SKM-1 (cell line): ENCODE measurements around the gene EMP1.
A peak's percentile ranks its signal among the peaks of the same experiment; 100 is the strongest.

Experiments
- DNase-seq: peaks from one replicate; lab custom pipeline; 2025; ENCODE audit not compliant: unreplicated experiment; lab: John Stamatoyannopoulos, UW

Gene EMP1, protein sequence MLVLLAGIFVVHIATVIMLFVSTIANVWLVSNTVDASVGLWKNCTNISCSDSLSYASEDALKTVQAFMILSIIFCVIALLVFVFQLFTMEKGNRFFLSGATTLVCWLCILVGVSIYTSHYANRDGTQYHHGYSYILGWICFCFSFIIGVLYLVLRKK

GRCh38 chr12:13196130-13196921 lies at the start of gene EMP1:
TSS of gene EMP1 (plus strand) at chr12:13196726. CDS start at chr12:13211511, 14,785 bp downstream.
- DNase-seq = no peak

DNA sequence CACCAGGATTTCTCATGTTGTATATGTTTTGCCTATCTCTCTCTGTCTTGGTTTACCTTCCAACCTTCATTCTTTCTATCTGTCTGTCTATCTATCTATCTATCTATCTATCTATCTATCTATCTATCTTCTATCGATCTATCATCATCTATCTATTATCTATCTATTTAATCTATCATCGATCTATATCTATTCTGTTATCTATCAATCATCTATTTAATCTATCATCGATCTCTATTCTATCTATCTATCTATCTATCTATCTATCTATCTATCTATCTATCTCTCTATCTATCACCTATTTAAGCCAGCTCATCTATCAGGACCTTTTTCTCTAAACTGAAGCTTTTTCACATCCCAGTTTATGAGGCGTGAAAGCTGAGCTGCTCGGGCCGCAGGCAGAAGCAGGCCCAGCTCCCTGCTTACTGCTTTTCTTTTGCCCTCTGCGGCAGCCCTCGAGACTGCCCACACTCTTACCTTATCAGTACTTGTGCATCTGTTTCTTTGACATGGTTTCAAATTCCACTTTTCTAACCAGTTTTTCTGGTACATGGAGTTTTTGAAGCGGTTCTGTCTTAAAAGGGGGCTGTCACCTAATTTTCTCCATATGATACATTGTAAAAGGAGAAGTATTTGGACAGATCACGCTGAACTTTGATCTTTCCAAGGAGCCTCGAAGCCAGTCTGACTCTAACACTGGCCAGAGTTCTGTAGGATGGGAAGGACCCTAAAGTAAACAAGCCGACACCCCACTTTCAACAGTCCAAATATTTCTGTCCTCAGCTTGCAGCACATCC lies 48.6 kb upstream of the EMP1 start:
- no peak for DNase-seq

GRCh38 chr12:13148485-13148847 lies 48.1 kb upstream of the EMP1 start:
- no peak for DNase-seq

GRCh38 chr12:13149411-13149810 lies 47.1 kb upstream of the EMP1 start:
- no peak for DNase-seq

DNA sequence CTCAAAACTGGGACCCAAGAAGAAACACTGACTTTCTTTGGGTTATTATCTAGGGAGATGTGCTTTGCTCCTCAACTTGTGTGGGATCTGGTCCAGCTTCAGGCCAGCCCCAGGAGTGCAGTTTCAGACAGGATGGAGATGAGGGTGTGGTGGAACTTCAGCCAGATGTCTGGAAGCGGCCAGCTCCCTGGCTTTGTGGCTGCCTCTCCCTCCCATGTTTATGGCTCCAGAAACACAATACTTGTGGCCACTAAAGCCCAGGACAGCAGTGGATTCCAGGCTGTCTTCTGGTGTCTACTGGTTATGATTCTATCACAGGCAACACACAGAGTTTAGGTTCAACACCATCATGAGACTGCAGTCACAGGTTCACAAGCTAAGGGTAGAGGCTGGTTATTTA lies 44.2 kb upstream of the EMP1 start:
- DNase-seq = no peak

DNA sequence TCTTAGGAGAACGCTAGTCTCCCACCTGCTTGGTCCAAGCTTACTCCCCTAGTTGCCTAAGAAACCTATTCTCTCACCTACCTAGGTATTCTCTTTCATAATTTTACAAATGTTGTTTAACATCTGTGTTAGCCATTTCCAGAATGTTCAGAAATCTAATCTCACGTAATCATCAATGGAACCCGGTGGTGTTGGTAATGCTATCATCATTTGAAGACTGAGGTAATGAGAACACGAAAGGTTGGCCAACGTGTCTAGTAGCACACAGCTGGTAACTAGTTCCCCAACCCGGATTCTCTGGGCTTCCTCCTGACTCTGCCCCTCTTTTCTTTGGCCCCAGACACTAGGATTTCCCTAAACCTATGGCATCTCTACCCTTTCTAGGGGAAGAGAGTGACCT lies 43.8 kb upstream of the EMP1 start:
- DNase-seq = no peak

GRCh38 chr12:13153180-13153579 lies 43.3 kb upstream of the EMP1 start:
- no peak for DNase-seq

GRCh38 chr12:13154027-13154538 lies 42.4 kb upstream of the EMP1 start:
- no peak for DNase-seq

DNA sequence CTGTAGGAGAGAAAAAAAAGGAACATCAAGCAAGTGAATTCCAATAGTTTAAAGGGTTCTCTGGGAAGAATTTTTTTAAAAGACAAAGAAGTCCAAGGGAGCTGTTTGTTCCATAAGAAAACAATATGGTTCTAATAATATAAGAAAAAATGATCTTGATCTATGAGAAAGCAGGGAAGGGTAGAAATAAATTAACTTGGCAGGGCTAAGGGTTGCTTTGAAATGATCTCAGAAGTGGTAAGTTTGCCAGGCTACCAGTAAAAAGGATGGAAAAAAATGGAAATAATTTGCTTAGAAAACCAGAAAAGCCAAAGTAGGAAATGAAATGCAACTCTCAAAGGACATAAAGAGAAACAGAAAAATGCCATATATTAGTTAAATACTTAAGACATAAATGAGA lies 41.7 kb upstream of the EMP1 start:
- DNase-seq = no peak

GRCh38 chr12:13156277-13156676 lies 40.2 kb upstream of the EMP1 start:
- DNase-seq = no peak

GRCh38 chr12:13161172-13161571 lies 35.4 kb upstream of the EMP1 start:
- DNase-seq = no peak

GRCh38 chr12:13162904-13163303 lies 33.6 kb upstream of the EMP1 start:
- DNase-seq = no peak

GRCh38 chr12:13163868-13164635 lies 32.5 kb upstream of the EMP1 start:
- DNase-seq = no peak

- no peak for DNase-seq
Observed at GRCh38 chr12:13164921-13165616, 31.5 kb upstream of the EMP1 start.

- DNase-seq = peak; percentile 5
Observed at GRCh38 chr12:13165617-13166041, 30.9 kb upstream of the EMP1 start.

GRCh38 chr12:13167226-13167625 lies 29.3 kb upstream of the EMP1 start:
- DNase-seq = no peak

GRCh38 chr12:13167906-13168305 lies 28.6 kb upstream of the EMP1 start:
- no peak for DNase-seq

GRCh38 chr12:13169272-13169671 lies 27.3 kb upstream of the EMP1 start:
- no peak for DNase-seq

- no peak for DNase-seq
Observed at GRCh38 chr12:13170892-13171490, 25.5 kb upstream of the EMP1 start.
